Activated T-helper 17 cell treated with anti-CD3 and anti-CD28 coated beads, Interleukin-2, amount 50 U/mL, for 72 hours (primary cell): Measurements from ENCODE around the gene PTPRJ. TPM values are rescaled to one million over a fixed set of nuclear protein-coding genes. Genes with fewer than 3 reads are reported as not detected.
"Not testable (repeated sequence)": the region's sequence is repeated elsewhere in the genome, so short reads cannot be mapped to it uniquely, and the experiment has no call there.

ENCODE experiments used
- ATAC-seq: fragments of 150-1000 bp; cut with Tn5 transposase; replicated peaks from 2 replicates; pipeline ENCODE4 v1.10.0; 2021; ENCODE audit warnings: mild to moderate bottlenecking, moderate library complexity
- H3K27ac Mint-ChIP-seq: one replicate; pipeline ENCODE4 v1.8.0; 2022; ENCODE audit warnings: mixed read lengths
- H3K27me3 Mint-ChIP-seq: one replicate; pipeline ENCODE4 v1.8.0; 2022; ENCODE audit warnings: mixed read lengths
- H3K36me3 Mint-ChIP-seq: one replicate; pipeline ENCODE4 v1.8.0; 2022; ENCODE audit warnings: low read depth, mild to moderate bottlenecking, mixed read lengths
- H3K4me1 Mint-ChIP-seq: one replicate; pipeline ENCODE4 v1.8.0; 2022; ENCODE audit warnings: mixed read lengths
- H3K4me3 Mint-ChIP-seq: one replicate; pipeline ENCODE4 v1.8.0; 2022; ENCODE audit warnings: mild to moderate bottlenecking, mixed read lengths
- H3K9me3 Mint-ChIP-seq: one replicate; pipeline ENCODE4 v1.8.0; 2022; ENCODE audit warnings: mixed read lengths
- total RNA-seq, 2 donors: library from RNA; stranded (reverse); gene quantifications; one replicate each; pipeline ENCODE4 v1.2.3, GENCODE V29; 2022

Gene PTPRJ
- total RNA-seq, result 10 to 100 TPM; 36.1 to 52.8 TPM

GRCh38 chr11:47980088-47980906 lies at the start of gene PTPRJ:
Gene PTPRJ, plus strand, starts transcription at chr11:47980559. Its CDS starts 354 bp downstream, at chr11:47980913.
- peaks cover 31% of the 10 kb centered on the region for H3K36me3 Mint-ChIP-seq
- H3K4me3 Mint-ChIP-seq, result peak within 1 kb of the TSS; percentile 91
- H3K27ac Mint-ChIP-seq, result peak within 1 kb of the TSS; percentile 95
- no peaks in the 10 kb centered on the region for H3K9me3 Mint-ChIP-seq
- H3K4me1 Mint-ChIP-seq, result peaks cover 17% of the 10 kb centered on the region
- H3K27me3 Mint-ChIP-seq, result no peaks in the 10 kb centered on the region
- peak; percentile 59 for ATAC-seq

GRCh38 chr11:47932544-47932943 lies 47.8 kb upstream of the PTPRJ start:
- Mint-ChIP-seq H3K4me3 (no peak overlapping the region), H3K4me1 (no peaks in the 10 kb centered on the region)
- peak; percentile 85 for ATAC-seq

GRCh38 chr11:47933797-47934196 lies 46.6 kb upstream of the PTPRJ start:
- not testable (repeated sequence) for H3K4me3 Mint-ChIP-seq, H3K36me3 Mint-ChIP-seq, H3K9me3 Mint-ChIP-seq, H3K4me1 Mint-ChIP-seq, ATAC-seq, H3K27ac Mint-ChIP-seq, H3K27me3 Mint-ChIP-seq

More at GRCh38 chr11:47932544-47932943, 47.8 kb upstream of the PTPRJ start:
- Mint-ChIP-seq H3K27me3 (no peaks in the 10 kb centered on the region), H3K27ac (no peak overlapping the region), H3K9me3 (no peaks in the 10 kb centered on the region), H3K36me3 (no peaks in the 10 kb centered on the region)

GRCh38 chr11:47938791-47939560 lies 41.4 kb upstream of the PTPRJ start:
- no peaks in the 10 kb centered on the region for H3K27me3 Mint-ChIP-seq
- no peaks in the 10 kb centered on the region for H3K4me1 Mint-ChIP-seq
- no peaks in the 10 kb centered on the region for H3K9me3 Mint-ChIP-seq
- peak overlapping the region; percentile 2 for H3K27ac Mint-ChIP-seq
- no peak overlapping the region for H3K4me3 Mint-ChIP-seq
- ATAC-seq, result no peak
- H3K36me3 Mint-ChIP-seq, result no peaks in the 10 kb centered on the region

DNA sequence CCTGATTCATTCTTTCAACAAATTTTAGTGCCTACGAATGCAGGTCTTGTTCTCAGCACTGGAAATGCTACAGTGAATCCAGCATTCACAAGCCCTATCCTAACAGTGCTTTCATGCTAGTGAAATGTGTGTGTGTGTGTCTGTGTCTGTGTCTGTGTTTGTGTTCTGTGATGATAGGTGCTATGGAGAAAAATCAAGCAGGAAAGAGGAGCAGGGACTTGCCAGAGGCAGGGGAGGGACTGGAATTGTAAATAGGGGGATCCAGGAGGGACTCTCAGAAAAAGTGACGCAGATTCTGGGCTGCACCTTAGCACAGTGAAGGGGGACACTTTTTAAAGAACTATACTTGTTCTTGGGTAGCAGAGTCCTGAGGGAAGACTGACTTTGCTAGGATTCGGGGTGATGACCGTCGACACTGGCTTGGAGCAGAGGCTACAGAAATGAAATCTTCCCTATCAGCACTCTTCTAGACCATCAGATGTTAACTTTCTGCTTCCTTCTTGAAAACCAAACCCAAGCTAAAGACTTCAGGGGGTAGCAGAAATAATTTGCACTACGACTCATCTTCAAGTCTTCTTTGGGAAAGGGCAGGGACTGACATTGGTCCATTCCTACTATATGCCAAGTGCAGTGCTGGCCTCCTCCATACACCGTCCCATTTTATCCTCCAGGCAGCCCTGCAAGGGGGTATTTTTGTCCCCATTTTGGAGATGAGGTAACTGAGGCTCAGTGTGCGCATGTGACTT lies 39.3 kb upstream of the PTPRJ start:
- no peak for ATAC-seq
- Mint-ChIP-seq H3K4me3 (no peak overlapping the region), H3K27me3 (no peaks in the 10 kb centered on the region), H3K4me1 (no peaks in the 10 kb centered on the region), H3K27ac (no peak overlapping the region), H3K9me3 (no peaks in the 10 kb centered on the region), H3K36me3 (no peaks in the 10 kb centered on the region)

DNA sequence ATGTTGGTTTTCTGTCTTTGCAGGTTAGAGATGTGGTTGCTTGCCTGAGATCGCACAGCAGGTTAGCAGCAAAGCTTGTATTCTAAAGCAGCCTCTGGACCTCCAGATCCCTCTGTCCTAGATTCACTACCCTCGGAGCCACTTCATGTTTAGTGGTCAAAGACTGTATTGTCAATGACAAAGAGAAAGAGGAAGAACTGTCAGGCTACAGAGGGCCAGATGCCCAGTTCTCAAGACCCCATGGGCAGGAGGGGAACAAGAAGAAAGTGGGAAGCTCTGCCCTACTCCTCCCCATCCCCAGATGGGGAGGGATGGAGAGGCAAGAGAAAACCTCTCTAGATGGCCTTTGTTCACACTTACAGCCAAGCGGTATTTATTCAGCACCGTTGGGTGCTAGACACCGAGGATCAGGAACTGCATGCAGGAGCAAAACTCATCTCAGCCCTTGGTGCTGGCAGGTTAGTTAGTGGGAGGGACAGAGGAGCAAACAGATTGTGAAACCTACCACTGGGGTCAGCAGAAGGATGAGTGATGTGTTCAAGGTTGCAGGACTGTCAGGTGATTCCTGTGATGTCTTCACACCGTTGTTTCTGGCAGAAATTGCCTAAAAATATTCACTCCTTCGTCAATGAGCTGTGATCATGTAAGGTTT lies 38.3 kb upstream of the PTPRJ start:
- peaks cover 5% of the 10 kb centered on the region for H3K4me1 Mint-ChIP-seq
- no peaks in the 10 kb centered on the region for H3K9me3 Mint-ChIP-seq
- no peaks in the 10 kb centered on the region for H3K27me3 Mint-ChIP-seq
- no peak for ATAC-seq
- H3K4me3 Mint-ChIP-seq, result no peak overlapping the region
- peak overlapping the region; percentile 55 for H3K27ac Mint-ChIP-seq
- no peaks in the 10 kb centered on the region for H3K36me3 Mint-ChIP-seq

DNA sequence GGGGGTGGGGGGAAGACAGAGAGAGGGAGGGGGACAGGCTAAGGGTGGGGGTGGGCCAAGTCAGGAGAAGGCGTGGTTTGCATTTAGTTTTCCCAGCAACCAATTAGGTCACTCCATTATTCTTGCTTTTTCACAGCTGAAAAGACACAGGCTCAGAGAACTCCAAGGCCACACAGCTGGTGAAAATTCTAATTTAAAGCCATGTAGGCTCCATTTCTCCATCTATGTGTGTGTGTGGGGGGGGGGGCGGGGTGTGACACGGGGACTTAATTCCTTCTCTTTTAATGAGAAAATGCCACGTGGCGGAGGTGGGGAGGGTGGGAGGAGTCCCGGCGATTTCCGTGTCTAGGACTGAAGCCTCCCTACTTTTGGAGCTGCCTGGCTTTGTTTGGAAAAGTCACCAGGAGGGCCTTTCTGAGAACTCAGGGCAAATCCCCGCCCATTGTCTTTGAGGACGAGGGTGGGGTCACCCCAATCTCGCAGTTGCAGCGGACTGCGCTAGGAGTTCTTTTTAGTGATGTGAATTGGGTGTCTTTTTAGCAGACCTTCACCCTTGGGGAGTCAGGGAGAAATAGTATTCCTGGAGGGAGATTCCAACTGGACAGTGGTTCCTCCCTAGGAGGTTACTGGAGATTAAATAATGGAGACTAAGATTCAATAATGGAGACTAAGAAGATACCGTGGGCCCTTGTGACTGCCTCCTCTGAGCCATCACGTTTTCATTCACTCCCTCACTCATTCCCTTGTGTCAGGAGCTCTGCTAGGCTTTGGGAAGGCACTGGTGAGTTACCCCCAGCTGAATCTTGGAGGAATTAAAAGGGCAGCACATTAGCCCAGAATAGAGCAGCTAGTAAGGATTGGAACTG lies 36.4 kb upstream of the PTPRJ start:
- Mint-ChIP-seq H3K4me3 (no peak overlapping the region), H3K9me3 (no peaks in the 10 kb centered on the region), H3K36me3 (no peaks in the 10 kb centered on the region), H3K27ac (peak overlapping the region; percentile 39), H3K27me3 (no peaks in the 10 kb centered on the region), H3K4me1 (peaks cover 9% of the 10 kb centered on the region)
- no peak for ATAC-seq

DNA sequence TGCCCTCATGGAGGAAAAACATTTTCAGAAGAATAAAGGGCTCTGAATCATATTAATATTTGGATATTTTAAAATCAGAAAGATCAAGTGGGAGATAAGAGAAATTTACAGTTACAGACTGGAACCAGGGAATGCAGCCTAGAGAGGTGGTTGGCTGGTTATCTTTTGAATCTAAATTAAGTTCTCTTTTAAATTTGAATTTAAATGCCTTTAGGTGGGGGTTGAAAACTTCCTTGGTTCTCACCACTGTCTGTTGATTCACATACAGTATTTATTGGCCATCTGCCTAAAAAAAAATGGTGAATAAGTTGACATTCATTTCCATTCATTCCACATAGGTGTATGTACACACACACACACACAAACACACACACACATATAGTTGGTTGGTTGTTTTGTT lies 35.7 kb upstream of the PTPRJ start:
- Mint-ChIP-seq H3K9me3 (no peaks in the 10 kb centered on the region), H3K27me3 (no peaks in the 10 kb centered on the region), H3K4me1 (peaks cover 9% of the 10 kb centered on the region), H3K4me3 (no peak overlapping the region), H3K27ac (peak overlapping the region; percentile 39), H3K36me3 (no peaks in the 10 kb centered on the region)
- ATAC-seq, result no peak

DNA sequence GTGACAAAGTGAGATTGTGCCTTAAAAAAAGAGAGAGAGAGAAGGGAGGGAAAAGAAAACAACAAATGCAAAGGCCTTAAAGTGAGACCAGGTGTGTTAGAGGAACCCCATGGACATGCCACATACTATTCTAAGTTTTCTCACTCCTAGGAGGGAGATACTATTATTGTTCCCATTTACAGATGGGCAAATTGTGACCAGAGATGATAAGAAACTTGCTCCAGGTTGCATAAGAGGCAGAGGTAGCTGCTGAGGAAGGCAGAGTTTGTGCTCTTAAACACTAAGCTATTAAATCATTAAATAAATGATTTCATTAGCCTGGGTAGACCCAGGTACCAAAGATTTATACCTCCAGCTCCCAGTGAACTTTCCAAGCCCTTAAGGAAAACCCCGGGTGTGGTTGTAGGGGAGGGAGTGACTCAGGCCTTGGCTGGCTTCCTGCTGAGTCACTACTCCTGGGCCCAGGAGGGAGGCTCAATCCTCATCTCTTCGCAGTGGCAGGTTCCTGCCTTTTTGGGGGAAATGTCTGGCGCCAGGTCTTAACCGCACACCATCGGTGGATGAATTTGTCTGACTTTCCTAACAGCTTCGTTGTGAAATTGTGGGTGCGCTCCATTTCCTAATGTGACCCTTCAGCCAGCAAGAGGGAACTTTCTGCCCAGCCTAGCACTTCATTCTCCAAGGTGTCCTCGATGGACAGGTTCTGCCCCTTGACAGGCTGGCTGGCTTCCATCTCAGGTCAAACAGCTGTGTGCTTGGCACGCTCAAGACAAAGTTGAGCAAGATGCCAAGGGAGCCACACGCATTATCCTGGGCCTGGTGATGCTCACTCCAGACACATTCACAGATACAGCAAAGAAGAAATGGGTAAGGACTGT lies 33.4 kb upstream of the PTPRJ start:
- H3K27ac Mint-ChIP-seq, result peak overlapping the region; percentile 51
- H3K9me3 Mint-ChIP-seq, result no peaks in the 10 kb centered on the region
- peak; percentile 96 for ATAC-seq
- H3K4me3 Mint-ChIP-seq, result no peak overlapping the region
- H3K4me1 Mint-ChIP-seq, result peaks cover 13% of the 10 kb centered on the region
- H3K36me3 Mint-ChIP-seq, result no peaks in the 10 kb centered on the region
- no peaks in the 10 kb centered on the region for H3K27me3 Mint-ChIP-seq

GRCh38 chr11:47948137-47948536 lies 32.2 kb upstream of the PTPRJ start:
- ATAC-seq, result no peak
- Mint-ChIP-seq H3K9me3 (no peaks in the 10 kb centered on the region), H3K36me3 (no peaks in the 10 kb centered on the region), H3K27me3 (no peaks in the 10 kb centered on the region), H3K4me1 (peaks cover 13% of the 10 kb centered on the region), H3K27ac (peak overlapping the region; percentile 13), H3K4me3 (no peak overlapping the region)

- not testable (repeated sequence) for H3K36me3 Mint-ChIP-seq, ATAC-seq, H3K9me3 Mint-ChIP-seq, H3K27me3 Mint-ChIP-seq, H3K27ac Mint-ChIP-seq
- H3K4me1 Mint-ChIP-seq, result peaks cover 13% of the 10 kb centered on the region
- H3K4me3 Mint-ChIP-seq, result peak overlapping the region; percentile 38
Measured at GRCh38 chr11:47949001-47949675, 31.2 kb upstream of the PTPRJ start.

GRCh38 chr11:47950396-47950795 lies 30.0 kb upstream of the PTPRJ start:
- peak; percentile 49 for ATAC-seq
- H3K9me3 Mint-ChIP-seq, result no peaks in the 10 kb centered on the region
- no peaks in the 10 kb centered on the region for H3K36me3 Mint-ChIP-seq
- H3K4me1 Mint-ChIP-seq, result peaks cover 17% of the 10 kb centered on the region
- H3K4me3 Mint-ChIP-seq, result no peak overlapping the region
- peak overlapping the region; percentile 41 for H3K27ac Mint-ChIP-seq
- H3K27me3 Mint-ChIP-seq, result no peaks in the 10 kb centered on the region
